ENCODE results near the gene MUC4.

- TF ChIP-seq CTCF (IDR thresholded peaks at IDR 0.05), result no peak
- TF ChIP-seq EZH2 (IDR thresholded peaks at IDR 0.05), result no peak
- no peak for TF ChIP-seq EZH2phosphoT487 (IDR thresholded peaks at IDR 0.05)
These were observed 43.3 kb downstream of the MUC4 start for GRCh38 chr3:195768414-195768813.

All from neural progenitor cell (in vitro differentiated cells).